DND-41 (cell line): ENCODE data around the gene PYGB.

Experiments
- CTCF ChIP-seq: IDR thresholded peaks from 2 replicates; pipeline ENCODE4 v1.5.1; 2012; ENCODE audit warnings: borderline replicate concordance, low read length, moderate library complexity, mild to moderate bottlenecking; ENCODE audit not compliant: poor library complexity, severe bottlenecking; ENCODE audit errors: extremely low read depth
- EZH2 ChIP-seq: IDR thresholded peaks from 3 replicates; pipeline ENCODE4 v1.6.1; 2012; ENCODE audit warnings: borderline replicate concordance, low read depth, mild to moderate bottlenecking, moderate library complexity, low read length, inconsistent platforms; ENCODE audit not compliant: severe bottlenecking

- TF ChIP-seq CTCF (no peak), EZH2 (no peak)
Measured at GRCh38 chr20:25236450-25237304, 11.2 kb upstream of the PYGB start.
